Natural killer cell treated with Interleukin-12 subunit alpha and Interleukin-12 subunit beta and Interleukin-15 and Interleukin-18, amount 100 ng/mL, for 72 hours (primary cell): ENCODE results near the gene PNMA1. TPM values are rescaled to one million over a fixed set of nuclear protein-coding genes. Genes with fewer than 3 reads are reported as not detected.
A peak's percentile ranks its signal among the peaks of the same experiment; 100 is the strongest.

Experiments
- ATAC-seq, 2 donors: fragments of 150-1000 bp; cut with Tn5 transposase in 1 of 2; sonication (Bioruptor Pico), chemical (Tn5 transposase) in 1 of 2; 2 replicates each; pipeline ENCODE4 v1.10.0; 2021
- DNase-seq: peaks from one replicate; pipeline ENCODE4 v3.0.0; 2022; ENCODE audit warnings: low spot score
- H3K27ac Mint-ChIP-seq, 2 donors: 1 replicate in 1 of 2; 2 replicates in 1 of 2; pipeline ENCODE4 v1.8.0; 2022; ENCODE audit warnings: mixed read lengths in 2 of 2, mild to moderate bottlenecking in 1 of 2, moderate library complexity in 1 of 2
- H3K27me3 Mint-ChIP-seq, 2 donors: 1 replicate in 1 of 2; 2 replicates in 1 of 2; pipeline ENCODE4 v1.8.0; 2022; ENCODE audit warnings: mixed read lengths in 2 of 2
- H3K36me3 Mint-ChIP-seq: one replicate; pipeline ENCODE4 v1.8.0; 2022; ENCODE audit warnings: mixed read lengths
- H3K4me1 Mint-ChIP-seq, 2 donors: 1 replicate in 1 of 2; 2 replicates in 1 of 2; pipeline ENCODE4 v1.8.0; 2022; ENCODE audit warnings: low read depth in 2 of 2, mixed read lengths in 2 of 2, mild to moderate bottlenecking in 1 of 2
- H3K4me3 Mint-ChIP-seq: one replicate; pipeline ENCODE4 v1.8.0; 2022; ENCODE audit warnings: mixed read lengths
- H3K9me3 Mint-ChIP-seq: 2 replicates; pipeline ENCODE4 v1.8.0; 2022; ENCODE audit warnings: mixed read lengths
- total RNA-seq, 2 donors: library from RNA; stranded (reverse); gene quantifications; one replicate each; pipeline ENCODE4 v1.2.3, GENCODE V29; 2022

The PNMA1 gene
- total RNA-seq, 2 donors from 2014 or later = 18.9 to 32.2 TPM

GRCh38 chr14:73722581-73722980 lies 8.4 kb upstream of the PNMA1 start:
- Mint-ChIP-seq H3K27ac (no peak overlapping the region), H3K4me1 (peaks cover 0 to 8% of the 10 kb centered on the region in 2 donors), H3K4me3 (no peak overlapping the region), H3K36me3 (peaks cover 18% of the 10 kb centered on the region), H3K27me3 (no peaks in the 10 kb centered on the region), H3K9me3 (no peaks in the 10 kb centered on the region)
- DNase-seq (no peak), ATAC-seq (no peak)

GRCh38 chr14:73721101-73721821 lies 7.1 kb upstream of the PNMA1 start:
- no peaks in the 10 kb centered on the region for H3K27me3 Mint-ChIP-seq
- H3K27ac Mint-ChIP-seq = no peak overlapping the region
- ATAC-seq (no peak), DNase-seq (no peak)
- H3K36me3 Mint-ChIP-seq = peaks cover 18% of the 10 kb centered on the region
- no peak overlapping the region for H3K4me3 Mint-ChIP-seq
- no peaks in the 10 kb centered on the region for H3K9me3 Mint-ChIP-seq
- peaks cover 0 to 8% of the 10 kb centered on the region in 2 donors for H3K4me1 Mint-ChIP-seq

GRCh38 chr14:73720636-73721035 lies 6.5 kb upstream of the PNMA1 start:
- ATAC-seq (no peak), DNase-seq (no peak)
- no peaks in the 10 kb centered on the region for H3K27me3 Mint-ChIP-seq
- no peak overlapping the region for H3K4me3 Mint-ChIP-seq
- H3K36me3 Mint-ChIP-seq = peaks cover 18% of the 10 kb centered on the region
- H3K9me3 Mint-ChIP-seq = no peaks in the 10 kb centered on the region
- peaks cover 0 to 8% of the 10 kb centered on the region in 2 donors for H3K4me1 Mint-ChIP-seq
- H3K27ac Mint-ChIP-seq = no peak overlapping the region

- no peak overlapping the region for H3K4me3 Mint-ChIP-seq
- H3K27me3 Mint-ChIP-seq = no peaks in the 10 kb centered on the region
- DNase-seq (no peak), ATAC-seq (no peak)
- H3K9me3 Mint-ChIP-seq = no peaks in the 10 kb centered on the region
- peaks cover 18% of the 10 kb centered on the region for H3K36me3 Mint-ChIP-seq
- H3K4me1 Mint-ChIP-seq = peaks cover 0 to 10% of the 10 kb centered on the region in 2 donors
- H3K27ac Mint-ChIP-seq = no peak overlapping the region
Observed at GRCh38 chr14:73719791-73720190, 5.6 kb upstream of the PNMA1 start.

- no peaks in the 10 kb centered on the region for H3K27me3 Mint-ChIP-seq
- ATAC-seq = no peak
- peaks cover 0 to 12% of the 10 kb centered on the region in 2 donors for H3K4me1 Mint-ChIP-seq
- H3K27ac Mint-ChIP-seq = no peak overlapping the region
- H3K9me3 Mint-ChIP-seq = no peaks in the 10 kb centered on the region
- DNase-seq = no peak
- H3K4me3 Mint-ChIP-seq = no peak overlapping the region
- H3K36me3 Mint-ChIP-seq = peaks cover 18% of the 10 kb centered on the region
Observed at GRCh38 chr14:73719361-73719760, 5.2 kb upstream of the PNMA1 start.

GRCh38 chr14:73718418-73719251 lies 4.5 kb upstream of the PNMA1 start:
- H3K4me3 Mint-ChIP-seq = no peak overlapping the region
- H3K4me1 Mint-ChIP-seq = peaks cover 1 to 10% of the 10 kb centered on the region in 2 donors
- no peak overlapping the region for H3K27ac Mint-ChIP-seq
- no peaks in the 10 kb centered on the region for H3K27me3 Mint-ChIP-seq
- no peak for ATAC-seq
- H3K9me3 Mint-ChIP-seq = no peaks in the 10 kb centered on the region
- H3K36me3 Mint-ChIP-seq = peaks cover 14% of the 10 kb centered on the region
- no peak for DNase-seq

- Mint-ChIP-seq H3K27me3 (no peaks in the 10 kb centered on the region), H3K4me1 (peaks cover 9 to 14% of the 10 kb centered on the region in 2 donors), H3K9me3 (no peaks in the 10 kb centered on the region), H3K27ac (no peak overlapping the region), H3K4me3 (no peak overlapping the region), H3K36me3 (peaks cover 10% of the 10 kb centered on the region)
- ATAC-seq (no peak), DNase-seq (no peak)
Observed at GRCh38 chr14:73717711-73718417, 3.7 kb upstream of the PNMA1 start.

GRCh38 chr14:73717266-73717665 lies 3.1 kb upstream of the PNMA1 start:
- no peak overlapping the region for H3K4me3 Mint-ChIP-seq

GRCh38 chr14:73715707-73716106 lies 1.5 kb upstream of the PNMA1 start:
- Mint-ChIP-seq H3K9me3 (no peaks in the 10 kb centered on the region), H3K27ac (no peak overlapping the region), H3K27me3 (no peaks in the 10 kb centered on the region), H3K4me3 (no peak overlapping the region), H3K36me3 (peaks cover 5% of the 10 kb centered on the region), H3K4me1 (peaks cover 20 to 25% of the 10 kb centered on the region in 2 donors)
- ATAC-seq = no peak
- DNase-seq = no peak

More at GRCh38 chr14:73717266-73717665, 3.1 kb upstream of the PNMA1 start:
- no peaks in the 10 kb centered on the region for H3K27me3 Mint-ChIP-seq
- no peak overlapping the region for H3K27ac Mint-ChIP-seq
- H3K36me3 Mint-ChIP-seq = peaks cover 9% of the 10 kb centered on the region
- no peak for DNase-seq
- no peak for ATAC-seq
- H3K9me3 Mint-ChIP-seq = no peaks in the 10 kb centered on the region
- peaks cover 15 to 20% of the 10 kb centered on the region in 2 donors for H3K4me1 Mint-ChIP-seq

GRCh38 chr14:73714656-73715081 lies 485 bp upstream of the PNMA1 start:
- DNase-seq (no peak), ATAC-seq (no peak)
- H3K4me3 Mint-ChIP-seq = peak overlapping the region; percentile 100
- no peaks in the 10 kb centered on the region for H3K27me3 Mint-ChIP-seq
- H3K4me1 Mint-ChIP-seq = peaks cover 24 to 31% of the 10 kb centered on the region in 2 donors
- peaks cover 5% of the 10 kb centered on the region for H3K36me3 Mint-ChIP-seq
- H3K27ac Mint-ChIP-seq = peak overlapping the region in 1 of 2 donors; percentile 92
- no peaks in the 10 kb centered on the region for H3K9me3 Mint-ChIP-seq

GRCh38 chr14:73713206-73713802 lies 880 bp downstream of the PNMA1 start:
- Mint-ChIP-seq H3K9me3 (no peaks in the 10 kb centered on the region), H3K27ac (peak overlapping the region; percentile 92 to 93), H3K4me1 (peaks cover 24 to 34% of the 10 kb centered on the region in 2 donors), H3K4me3 (peak overlapping the region; percentile 100), H3K36me3 (no peaks in the 10 kb centered on the region), H3K27me3 (no peaks in the 10 kb centered on the region)
- DNase-seq = no peak
- no peak for ATAC-seq

GRCh38 chr14:73712540-73713180 lies 1.5 kb downstream of the PNMA1 start:
- Mint-ChIP-seq H3K36me3 (no peaks in the 10 kb centered on the region), H3K27me3 (no peaks in the 10 kb centered on the region)
- ATAC-seq = peak; percentile 48 to 55

GRCh38 chr14:73712071-73712506 lies 2.1 kb downstream of the PNMA1 start:
- H3K36me3 Mint-ChIP-seq = no peaks in the 10 kb centered on the region
- no peaks in the 10 kb centered on the region for H3K27me3 Mint-ChIP-seq
- no peaks in the 10 kb centered on the region for H3K9me3 Mint-ChIP-seq
- peak overlapping the region; percentile 100 for H3K4me3 Mint-ChIP-seq
- peaks cover 24 to 34% of the 10 kb centered on the region in 2 donors for H3K4me1 Mint-ChIP-seq
- ATAC-seq (no peak), DNase-seq (no peak)
- H3K27ac Mint-ChIP-seq = peak overlapping the region; percentile 92 to 93

More at GRCh38 chr14:73712540-73713180, 1.5 kb downstream of the PNMA1 start:
- Mint-ChIP-seq H3K27ac (peak overlapping the region; percentile 92 to 93), H3K9me3 (no peaks in the 10 kb centered on the region), H3K4me1 (peaks cover 24 to 34% of the 10 kb centered on the region in 2 donors), H3K4me3 (peak overlapping the region; percentile 100)
- DNase-seq = no peak
